GM21515 (cell line): ENCODE data around the gene KRT77.
"Not testable (repeated sequence)": the region's sequence is repeated elsewhere in the genome, so short reads cannot be mapped to it uniquely, and the experiment has no call there.

Experiments
- ATAC-seq: cut with Tn5 transposase; IDR thresholded peaks from one replicate; pipeline ENCODE4 v1.9.1; 2021; ENCODE audit not compliant: unreplicated experiment

Gene KRT77

GRCh38 chr12:52724384-52724783 is 21.1 kb upstream of the KRT77 start:
- ATAC-seq = no peak

- no peak for ATAC-seq
Measured at GRCh38 chr12:52722680-52723079, 19.4 kb upstream of the KRT77 start.

GRCh38 chr12:52721838-52722470 is 18.6 kb upstream of the KRT77 start:
- ATAC-seq = no peak

GRCh38 chr12:52720365-52720886 is 17.1 kb upstream of the KRT77 start:
- no peak for ATAC-seq

- ATAC-seq = no peak
Measured at GRCh38 chr12:52716061-52716460, 12.7 kb upstream of the KRT77 start.

GRCh38 chr12:52715416-52715815 is 12.1 kb upstream of the KRT77 start:
- ATAC-seq = no peak

GRCh38 chr12:52714887-52715281 is 11.6 kb upstream of the KRT77 start:
- no peak for ATAC-seq

- no peak for ATAC-seq
Measured at GRCh38 chr12:52713960-52714886, 10.9 kb upstream of the KRT77 start.

GRCh38 chr12:52712122-52712521 is 8.8 kb upstream of the KRT77 start:
- ATAC-seq = not testable (repeated sequence)

GRCh38 chr12:52710730-52711129 is 7.4 kb upstream of the KRT77 start:
- ATAC-seq = no peak

GRCh38 chr12:52708010-52708409 is 4.7 kb upstream of the KRT77 start:
- ATAC-seq = no peak

GRCh38 chr12:52704464-52704863 is 1.1 kb upstream of the KRT77 start:
- no peak for ATAC-seq

- ATAC-seq = no peak
Measured at GRCh38 chr12:52703878-52704277, 554 bp upstream of the KRT77 start.

- no peak for ATAC-seq
Measured at GRCh38 chr12:52702338-52702737, 986 bp downstream of the KRT77 start.

- no peak for ATAC-seq
Measured at GRCh38 chr12:52701281-52701680, 2.0 kb downstream of the KRT77 start.

- no peak for ATAC-seq
Measured at GRCh38 chr12:52699960-52700359, 3.4 kb downstream of the KRT77 start.

- ATAC-seq = no peak
Measured at GRCh38 chr12:52699373-52699772, 4.0 kb downstream of the KRT77 start.

GRCh38 chr12:52698651-52699340 is 4.5 kb downstream of the KRT77 start:
- ATAC-seq = no peak

- no peak for ATAC-seq
Measured at GRCh38 chr12:52697058-52697582, 6.2 kb downstream of the KRT77 start.

GRCh38 chr12:52696588-52696987 is 6.7 kb downstream of the KRT77 start:
- no peak for ATAC-seq

GRCh38 chr12:52695039-52695438 is 8.3 kb downstream of the KRT77 start:
- no peak for ATAC-seq
